NCI-H2196 treated with DMSO at 0.1 percent for 48 hours (cell line): ENCODE data around the gene NFE2L2.
"Not testable (repeated sequence)": the region's sequence is repeated elsewhere in the genome, so short reads cannot be mapped to it uniquely, and the experiment has no call there.

Source experiments
- DNase-seq: peaks from one replicate; lab custom pipeline; 2025; ENCODE audit not compliant: unreplicated experiment; lab: John Stamatoyannopoulos, UW

NFE2L2 gene

DNA sequence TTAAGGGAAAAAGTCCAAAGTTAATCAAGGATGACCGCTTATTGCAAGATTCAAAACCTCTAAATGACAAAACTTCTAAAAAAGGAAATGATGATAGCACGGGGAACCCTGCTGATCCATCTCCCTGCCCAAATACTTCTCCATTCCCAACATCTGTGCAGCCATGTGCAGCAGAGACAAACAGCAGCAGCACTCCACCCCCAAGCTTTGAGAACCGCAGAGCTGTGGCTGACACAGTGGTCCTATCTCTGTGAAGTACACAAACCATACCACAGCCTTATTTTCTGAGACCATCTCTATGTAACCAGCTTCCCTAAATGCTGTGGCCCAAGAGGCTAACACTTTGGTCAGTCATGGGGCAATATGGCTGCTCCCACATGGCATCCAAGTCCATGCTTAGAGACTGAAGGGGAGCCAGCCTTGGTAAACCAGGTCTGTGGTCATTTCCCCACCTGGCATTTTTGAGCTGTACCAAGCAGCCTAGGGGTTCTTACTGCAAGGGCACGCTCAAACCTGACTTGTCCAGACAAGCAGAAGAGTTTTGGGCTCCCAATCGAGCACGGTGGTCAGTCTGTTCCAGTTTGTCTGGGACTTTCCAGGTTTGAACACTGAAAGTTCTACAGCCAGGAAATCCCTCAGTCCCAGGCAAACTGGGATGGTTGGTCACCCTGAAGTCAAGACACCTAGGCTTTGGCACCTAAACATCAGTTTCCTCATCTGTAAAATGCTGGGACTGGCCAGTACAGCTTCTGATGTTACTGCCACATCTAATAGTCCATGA lies 17.1 kb upstream of the NFE2L2 start:
- DNase-seq, result no peak

DNA sequence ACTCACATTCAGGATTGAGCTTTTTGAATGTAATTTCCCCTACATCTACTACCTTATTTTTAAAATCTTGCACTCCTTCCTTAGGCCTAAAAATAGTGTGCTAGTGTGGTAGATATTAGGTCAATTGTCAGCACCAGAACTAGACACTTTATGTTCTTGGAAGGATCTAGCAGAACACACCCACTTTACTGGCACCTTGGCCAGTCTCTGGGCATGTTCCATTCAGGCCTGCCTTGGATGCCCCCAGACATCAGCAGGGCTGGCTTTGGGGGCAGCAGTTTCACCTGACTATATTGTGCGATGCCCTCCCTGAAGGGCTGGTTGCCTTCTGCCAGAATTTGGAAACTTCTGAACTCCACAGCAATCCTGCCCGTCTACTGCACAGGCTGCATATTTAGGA lies 15.3 kb upstream of the NFE2L2 start:
- DNase-seq, result no peak

DNA sequence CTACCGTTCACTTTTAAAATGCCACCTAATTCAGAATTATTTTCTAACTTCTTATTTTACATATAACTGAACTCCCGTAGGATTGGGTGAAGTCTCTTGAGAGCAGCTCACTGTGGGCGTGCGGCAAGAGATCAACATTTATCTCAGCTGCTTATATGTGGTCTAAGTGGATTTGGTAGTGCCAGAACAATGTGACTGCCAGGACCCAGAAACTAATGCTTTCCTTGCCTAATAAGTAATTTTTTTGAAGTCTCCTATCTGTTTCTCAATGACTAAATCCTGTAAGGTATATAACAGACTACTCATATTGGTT lies 11.2 kb upstream of the NFE2L2 start:
- no peak for DNase-seq

DNA sequence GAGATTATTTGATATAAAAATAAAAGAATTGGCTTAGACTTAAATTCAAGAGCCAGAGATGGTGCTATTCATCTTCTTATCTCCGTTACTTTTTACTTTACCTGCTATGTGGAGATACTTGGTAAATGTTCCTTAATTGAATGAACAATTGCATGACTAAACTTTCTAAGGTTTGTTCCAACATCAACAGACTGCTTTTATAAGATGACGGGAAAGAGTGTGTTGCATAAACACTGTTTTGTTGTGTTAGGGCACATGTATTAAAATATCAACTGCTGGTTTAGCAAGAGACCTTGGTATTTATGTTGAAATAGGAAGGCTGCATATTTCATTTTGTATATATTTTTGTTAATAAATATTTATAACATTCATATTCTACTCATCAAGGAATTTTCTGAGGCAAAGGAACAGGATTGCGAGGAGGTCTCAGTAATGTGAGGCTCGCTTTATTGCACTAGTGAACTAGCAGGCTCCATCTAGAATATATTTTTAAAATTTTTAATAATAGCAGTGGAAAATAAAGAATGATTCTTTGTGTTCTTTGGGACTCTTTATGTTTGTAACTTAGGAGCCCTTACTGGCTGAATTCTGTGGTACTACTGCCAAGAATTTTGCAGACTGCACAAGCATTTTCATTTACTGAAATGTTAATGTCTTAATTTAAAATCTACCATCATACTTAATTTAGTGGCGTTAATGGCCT lies 10.7 kb upstream of the NFE2L2 start:
- DNase-seq, result no peak

DNA sequence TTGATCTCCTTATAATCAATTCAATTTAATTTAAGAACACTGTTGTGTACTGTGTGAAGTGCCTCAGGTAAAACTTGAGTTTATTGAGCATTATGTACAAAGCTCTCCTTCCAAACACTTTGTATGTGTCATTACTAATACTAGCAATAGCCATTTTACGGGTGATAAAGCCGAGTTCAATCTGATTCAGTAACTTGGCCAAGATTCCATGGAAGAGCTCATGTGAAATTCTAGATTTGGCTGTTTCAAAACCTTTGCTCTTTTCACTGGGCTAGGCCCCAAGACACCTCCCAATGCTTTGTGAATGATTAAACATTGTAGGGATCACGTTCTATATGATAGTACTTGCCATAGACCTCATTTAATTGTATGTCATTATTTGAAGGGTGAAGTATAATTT lies 8.9 kb upstream of the NFE2L2 start:
- no peak for DNase-seq

DNA sequence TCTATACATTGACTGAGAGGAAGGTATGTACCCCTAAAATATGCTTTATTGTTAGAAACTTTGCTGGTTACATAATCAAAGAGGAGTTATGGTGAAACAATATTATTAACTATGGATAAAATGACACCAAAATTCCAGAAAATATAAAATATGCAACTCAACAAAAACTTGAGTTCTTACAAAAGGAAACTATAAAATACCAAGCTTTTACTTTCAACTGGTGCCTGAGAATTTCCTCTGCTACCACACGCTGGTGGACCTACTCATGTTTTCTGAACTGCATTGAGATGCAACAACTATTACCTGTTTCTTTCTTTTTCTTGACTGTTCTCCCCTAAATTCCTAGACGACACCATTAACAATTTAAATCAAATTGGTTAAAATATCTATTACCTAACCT lies 8.2 kb upstream of the NFE2L2 start:
- no peak for DNase-seq

DNA sequence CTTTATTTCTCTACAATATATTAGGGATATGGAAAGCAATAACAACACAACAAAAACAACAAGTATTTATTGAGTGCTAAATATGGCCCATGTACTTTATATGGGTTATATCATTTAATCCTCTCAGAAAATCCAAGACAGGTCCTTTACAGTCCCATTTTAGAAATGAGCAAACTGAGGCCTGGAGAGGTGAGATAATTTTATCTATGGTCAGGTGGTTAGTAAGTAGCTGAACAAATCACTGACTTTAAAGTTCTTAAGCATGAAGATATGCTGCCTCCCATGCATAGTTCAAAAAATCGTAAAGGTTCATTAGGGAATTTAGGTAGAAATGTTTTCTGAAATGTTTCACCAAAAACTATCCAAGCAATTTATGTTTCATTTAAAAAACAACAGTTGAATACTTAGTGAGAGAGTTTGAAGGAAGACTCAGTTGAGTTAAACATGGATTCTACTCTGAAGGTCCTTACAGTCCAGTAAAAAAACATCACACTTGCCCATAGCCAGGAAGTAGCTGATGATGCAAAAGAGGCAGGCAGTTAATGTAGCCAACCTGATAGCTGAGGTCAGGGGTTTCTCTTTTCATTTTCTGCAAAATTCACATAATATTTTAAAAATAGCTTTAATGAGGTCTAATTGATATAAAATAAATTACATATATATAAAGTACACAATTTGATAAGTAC lies 7.6 kb upstream of the NFE2L2 start:
- no peak for DNase-seq

DNA sequence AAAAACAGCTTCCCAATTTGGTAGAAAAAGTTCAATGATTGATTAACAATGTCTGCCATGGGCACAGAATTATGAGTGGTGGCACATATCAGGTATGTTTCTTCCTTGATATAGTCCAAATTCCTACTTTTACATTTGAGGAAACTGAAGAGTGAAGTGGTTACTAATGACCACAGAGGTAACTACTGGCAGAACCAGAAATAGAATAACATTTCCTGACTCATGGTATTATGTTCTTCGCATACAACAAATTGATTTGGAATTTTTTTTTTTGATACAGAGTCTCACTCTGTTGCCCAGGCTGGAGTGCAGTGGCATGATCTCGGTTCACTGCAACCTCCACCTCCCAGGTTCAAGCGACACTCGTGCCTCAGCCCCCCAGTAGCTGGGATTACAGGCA lies 6.0 kb upstream of the NFE2L2 start:
- DNase-seq, result no peak

DNA sequence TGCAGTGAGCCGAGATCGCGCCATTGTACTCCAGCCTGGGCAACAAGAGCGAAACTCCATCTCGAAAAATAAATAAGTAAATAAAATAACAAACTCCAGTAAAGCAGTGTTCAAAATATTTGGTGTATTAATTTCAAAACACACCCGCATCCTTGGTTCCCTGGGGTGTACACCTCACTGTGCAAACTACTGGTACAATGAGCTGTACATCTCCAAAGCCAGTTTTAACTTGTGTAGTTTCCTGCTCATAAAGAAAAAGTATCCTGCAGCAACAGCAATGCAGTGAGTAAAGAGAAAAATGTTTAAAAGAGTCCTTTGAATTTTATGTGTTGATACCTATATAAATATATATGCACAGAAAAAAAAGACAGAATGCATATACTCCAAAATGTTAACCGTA lies 4.4 kb upstream of the NFE2L2 start:
- no peak for DNase-seq

DNA sequence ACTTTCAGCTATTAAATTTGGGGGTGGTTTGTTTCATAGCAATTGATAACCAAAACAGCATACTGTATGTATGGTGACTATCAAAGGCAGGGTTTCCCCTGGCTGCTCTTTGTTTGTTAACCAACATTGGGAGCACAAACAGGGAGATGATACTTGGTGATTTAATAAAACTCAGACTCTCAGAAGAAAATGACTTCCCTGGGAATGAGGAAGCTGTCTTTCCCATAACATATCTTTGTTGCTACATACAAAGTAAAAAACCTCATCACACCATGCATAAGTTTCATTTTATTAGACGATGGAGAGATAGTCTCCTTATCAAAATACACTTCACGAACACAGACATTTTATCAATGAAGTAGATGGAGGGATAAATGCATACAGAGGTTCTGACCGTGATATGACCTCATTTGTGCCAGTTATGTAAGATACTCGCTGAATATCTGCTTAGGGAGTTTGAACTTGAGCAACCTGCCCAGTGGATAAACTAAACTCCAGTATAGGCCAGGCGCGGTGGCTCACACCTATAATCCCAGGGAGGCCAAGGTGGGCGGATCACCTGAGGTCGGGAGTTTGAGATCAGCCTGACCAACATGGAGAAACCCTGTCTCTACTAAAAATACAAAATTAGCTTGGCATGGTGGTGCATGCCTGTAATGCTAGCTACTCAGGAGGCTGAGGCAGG lies 3.8 kb upstream of the NFE2L2 start:
- no peak for DNase-seq

DNA sequence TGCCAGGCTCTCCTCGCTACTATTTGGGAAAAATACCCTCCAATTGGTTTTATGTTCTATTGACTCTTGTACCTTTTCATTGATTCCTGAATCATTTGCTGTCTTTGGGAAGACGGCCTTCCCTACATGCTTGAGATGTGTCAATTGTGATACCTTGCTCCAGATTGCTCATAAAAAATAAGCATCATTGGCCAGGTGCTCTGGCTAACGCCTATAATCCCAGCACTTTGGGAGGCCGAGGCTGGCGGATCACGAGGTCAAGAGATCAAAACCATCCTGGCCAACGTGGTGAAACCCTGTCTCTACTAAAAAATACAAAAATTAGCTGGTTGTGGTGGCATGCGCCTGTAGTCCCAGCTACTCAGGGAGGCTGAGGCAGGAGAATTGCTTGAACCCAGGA lies 2.4 kb upstream of the NFE2L2 start:
- DNase-seq, result not testable (repeated sequence)

DNA sequence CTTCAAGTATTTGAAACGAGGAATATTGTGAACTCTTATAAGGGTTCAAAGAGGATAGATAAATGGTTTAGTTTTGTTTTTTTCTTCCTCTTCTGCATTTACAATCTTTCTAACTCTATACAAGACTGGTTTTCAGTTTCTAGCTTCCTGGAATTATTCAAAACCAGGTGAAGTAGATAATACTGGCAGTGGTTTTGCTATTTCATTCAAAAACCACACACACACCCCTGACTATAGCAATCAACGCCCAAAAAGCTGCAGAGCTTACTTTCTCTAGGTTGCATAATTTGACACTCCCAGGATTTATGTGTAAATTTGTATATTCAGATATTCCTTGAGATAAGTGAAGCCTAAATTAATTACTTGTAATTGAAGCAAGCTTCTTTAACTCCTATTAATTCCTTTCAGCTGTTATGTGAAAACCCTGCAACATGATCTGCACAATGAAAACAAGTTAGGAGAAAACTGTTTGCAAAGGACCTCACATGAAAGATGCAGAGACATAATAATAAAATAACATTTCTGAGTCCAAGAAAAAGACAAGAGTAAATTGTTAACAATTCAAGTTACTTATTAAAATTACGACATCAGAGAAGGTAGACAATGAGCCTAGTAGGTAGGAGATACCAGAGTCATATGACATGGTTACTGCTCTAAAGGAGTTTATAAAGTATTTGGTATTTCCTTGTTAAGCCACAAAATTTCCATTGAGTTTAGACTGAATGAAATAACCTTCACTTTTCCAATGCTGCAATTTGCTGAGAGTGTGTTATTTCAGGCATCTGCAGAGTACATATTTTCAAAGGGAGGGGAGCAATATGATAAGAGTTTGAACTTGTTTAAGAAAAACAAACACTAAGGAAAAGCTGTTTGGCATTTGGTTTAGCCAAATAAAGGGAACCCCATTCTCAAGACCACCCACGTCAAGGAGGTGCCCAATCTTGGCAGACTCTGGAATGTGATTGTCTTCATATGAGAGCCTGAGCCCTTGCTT lies 1.6 kb upstream of the NFE2L2 start:
- no peak for DNase-seq

DNA sequence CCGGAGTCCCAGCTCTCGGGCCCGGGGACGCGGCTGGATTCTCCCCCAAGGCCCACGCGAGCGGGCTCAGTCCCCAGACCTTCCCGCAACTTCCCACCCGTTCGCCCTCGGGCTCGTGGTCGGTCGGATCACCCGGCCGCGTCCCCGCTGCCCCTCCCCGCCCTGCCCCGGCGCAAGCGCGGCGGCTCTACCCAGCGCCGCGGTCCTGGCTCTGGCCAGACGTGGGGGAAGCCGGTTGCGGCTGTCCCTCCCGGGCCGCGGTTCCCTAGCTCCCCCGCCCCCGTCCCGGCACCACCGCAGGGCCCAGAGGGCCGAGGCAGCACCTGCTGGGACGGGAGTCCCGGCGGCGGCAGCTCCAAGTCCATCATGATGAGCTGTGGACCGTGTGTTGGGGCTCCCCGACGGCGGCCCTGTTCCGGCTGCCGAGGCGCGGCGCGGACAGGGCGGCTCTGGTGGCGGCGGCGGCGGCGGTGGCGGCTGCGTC lies 276 bp downstream of the NFE2L2 start:
- DNase-seq, result no peak

DNA sequence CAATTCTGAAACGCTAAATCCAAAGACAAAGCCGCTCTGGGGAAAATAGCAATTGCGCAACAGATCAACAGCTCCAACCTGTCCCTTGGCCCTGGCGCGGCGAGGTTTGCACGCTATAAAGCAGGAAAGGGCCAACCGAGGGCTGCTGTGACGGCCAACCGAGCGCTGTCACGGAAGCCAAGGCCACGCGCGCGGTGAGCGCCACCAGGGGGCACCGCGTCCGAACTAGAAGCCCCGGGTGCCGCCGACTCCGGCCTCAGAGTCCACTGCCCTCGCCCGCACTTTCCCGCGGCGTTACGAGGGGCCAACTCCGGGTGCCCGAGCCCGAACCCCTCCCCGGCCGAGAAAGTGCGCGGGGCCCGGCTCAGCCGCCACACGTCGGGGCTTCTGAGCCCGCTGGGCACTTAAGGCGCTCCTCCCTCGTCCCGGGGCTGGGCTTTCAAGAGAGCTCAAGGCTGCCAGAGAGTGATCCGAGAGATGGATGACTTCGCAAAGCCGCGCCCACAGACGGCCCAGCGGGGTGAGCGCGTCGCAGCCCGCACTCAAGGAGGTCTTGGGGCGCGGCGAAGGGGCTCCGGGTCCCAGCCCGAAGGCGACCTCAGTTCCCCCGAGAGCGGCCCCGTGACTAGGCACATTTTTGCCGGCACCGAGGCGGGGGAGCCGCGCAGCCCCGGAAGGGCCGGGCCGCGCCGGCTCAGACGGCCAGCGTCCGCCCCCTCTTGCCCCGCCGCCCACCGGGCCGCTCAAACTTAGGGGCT lies 897 bp downstream of the NFE2L2 start:
- DNase-seq, result peak; percentile 92

DNA sequence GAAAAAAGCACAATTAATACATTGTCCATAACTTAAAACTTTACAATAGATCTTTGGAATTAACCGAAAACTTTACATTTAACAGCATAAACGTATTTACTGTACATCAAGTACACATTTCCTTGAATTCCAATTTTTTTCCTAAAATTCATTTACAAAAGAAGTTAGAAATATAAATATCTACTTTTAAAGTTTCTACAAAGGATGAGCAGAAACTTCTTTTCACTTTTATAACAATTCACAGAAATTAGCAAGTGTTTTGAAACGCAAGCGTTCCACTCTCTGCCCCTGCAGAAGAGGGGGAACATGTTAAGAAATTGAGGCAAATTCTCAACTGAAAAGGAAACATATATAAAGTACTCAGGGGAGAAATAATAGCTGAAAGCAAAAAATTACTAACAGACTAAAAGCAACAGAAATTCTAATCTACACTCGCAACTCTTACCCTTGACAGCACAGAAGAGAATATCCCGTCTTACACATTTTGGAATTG lies 1.5 kb downstream of the NFE2L2 start:
- no peak for DNase-seq

DNA sequence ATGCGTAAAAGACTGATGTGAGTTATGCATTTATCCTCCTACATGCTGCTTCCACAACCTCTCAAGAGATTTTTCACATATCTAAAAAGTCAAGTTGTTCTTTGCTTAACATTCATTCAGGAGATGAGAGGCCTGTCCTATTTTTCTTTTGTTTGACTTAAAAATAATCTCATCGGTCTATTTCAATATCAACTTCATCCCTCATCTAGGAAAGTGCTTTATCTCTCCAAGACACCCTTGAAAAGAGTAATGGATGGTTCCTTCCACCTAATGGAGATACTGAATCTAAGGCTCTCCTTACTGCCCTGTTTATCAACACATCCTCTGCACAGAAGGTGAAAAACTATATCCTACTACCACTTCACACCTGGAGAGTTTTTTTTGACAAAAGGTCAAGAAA lies 2.4 kb downstream of the NFE2L2 start:
- DNase-seq, result no peak

DNA sequence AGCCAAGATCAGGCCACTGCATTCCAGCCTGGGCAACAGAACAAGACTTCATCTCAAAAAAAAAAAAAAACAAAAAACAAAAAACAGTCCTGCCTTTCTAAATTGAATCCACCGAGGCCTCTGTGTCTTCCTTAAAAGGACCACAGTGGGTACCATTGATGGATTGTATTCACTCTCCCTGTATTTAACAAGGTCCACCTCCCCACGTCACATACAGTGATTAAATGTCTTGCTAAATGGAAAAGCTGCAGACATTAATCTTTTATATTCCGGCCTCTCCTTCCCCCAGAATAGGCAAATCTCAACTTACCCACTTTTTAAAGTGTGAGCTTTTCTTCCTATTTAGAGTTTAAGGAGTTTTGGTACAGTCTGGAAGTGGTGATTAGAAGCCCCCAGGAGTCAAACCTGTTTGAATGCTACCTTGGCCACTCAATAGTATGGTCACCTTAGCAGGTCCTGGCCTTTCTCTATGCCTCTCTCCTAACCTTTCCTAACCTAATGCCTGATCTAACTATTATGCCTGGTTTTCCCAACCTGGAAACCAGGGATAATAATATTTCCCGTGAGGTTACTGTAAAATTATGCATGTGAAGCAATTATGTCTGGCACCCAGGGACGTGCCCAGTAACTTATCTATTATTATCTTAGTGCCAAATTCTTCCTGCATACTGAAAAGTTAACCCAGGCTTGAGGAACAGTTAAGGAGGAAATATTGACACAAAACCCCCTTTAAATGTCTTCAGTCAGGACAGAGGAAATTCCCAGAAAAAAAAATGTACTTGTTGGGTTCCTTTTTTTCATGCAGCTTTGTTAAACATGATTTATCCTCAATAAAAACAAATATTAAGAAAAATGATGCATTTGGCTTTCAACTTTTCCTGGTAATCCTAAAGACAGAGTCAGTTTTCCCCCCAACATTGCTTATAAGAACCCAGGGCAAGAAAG lies 3.1 kb downstream of the NFE2L2 start:
- no peak for DNase-seq

DNA sequence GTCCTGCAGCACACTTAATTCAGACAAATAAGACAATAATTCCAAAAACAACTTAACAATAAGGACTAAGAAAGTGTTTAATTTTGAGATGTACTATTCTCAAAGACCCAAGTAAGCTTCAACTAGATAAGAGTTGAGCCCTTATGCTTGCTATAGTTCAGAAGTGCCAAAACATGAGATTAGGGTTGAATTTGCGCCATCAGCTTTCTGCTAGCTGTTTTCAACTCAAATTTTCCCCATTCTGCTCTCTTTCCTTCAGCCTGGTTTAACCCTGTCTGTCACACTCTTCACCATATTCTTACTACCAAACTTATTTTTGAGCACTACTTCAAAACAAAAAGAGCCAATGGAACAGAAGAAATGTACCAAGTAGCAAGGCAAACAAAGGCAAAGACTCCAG lies 4.1 kb downstream of the NFE2L2 start:
- DNase-seq, result no peak
